Measurements from ENCODE around the gene KRT35. TPM values are rescaled to one million over a fixed set of nuclear protein-coding genes. Genes with fewer than 3 reads are reported as not detected.

KRT35 gene
- polyA plus RNA-seq, 4 donors = 0.06 TPM; not detected in 3

DNA sequence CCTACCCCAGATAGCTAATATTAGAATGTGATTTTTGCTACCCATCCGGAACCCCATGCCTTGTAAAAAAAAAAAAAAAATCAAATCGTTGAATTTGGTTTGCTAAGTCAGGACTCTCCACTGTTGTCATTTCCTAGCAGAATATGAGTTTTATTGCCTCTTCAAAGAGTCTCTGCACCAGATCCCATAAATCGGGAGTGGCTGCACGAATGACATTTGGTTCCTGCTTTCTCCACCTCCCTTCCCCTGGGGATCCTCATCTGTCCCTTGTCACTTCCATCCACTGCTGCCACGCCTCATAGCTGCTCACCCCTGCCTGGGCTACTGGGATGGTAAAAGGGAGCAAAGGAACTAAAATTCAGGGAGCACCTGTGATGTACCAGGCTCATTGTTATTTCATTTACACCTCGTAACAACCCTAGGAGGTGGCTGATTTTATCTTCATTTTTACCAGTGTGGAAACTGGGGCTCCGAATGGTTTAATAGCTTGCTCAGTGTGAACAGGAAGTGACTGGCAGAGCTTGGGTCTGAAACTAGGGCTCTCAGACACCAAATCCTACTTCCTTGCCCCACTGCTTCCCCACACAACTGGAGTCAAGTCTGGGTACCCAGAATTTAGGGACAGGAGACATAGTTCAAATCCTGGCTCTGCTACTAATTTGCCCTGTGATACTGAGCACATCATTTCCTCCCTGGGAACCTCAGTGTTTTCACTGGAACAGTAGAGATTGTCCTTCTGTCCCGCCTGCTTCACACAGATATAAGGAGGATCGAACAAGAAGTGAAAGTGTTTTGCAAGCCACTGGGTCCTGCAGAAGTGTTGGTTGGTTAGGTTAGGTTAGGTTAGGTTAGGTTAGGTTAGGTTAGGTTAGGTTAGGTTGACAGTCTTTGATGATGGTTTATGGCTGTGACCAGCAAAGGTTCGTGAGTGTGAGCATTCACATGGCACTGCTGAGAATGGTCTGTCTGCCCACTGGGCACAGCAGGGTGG, 9.3 kb upstream of the KRT35 start:
- DNase-seq (ENCODE audit: low read depth in 4 of 4, low spot score in 3 of 4) = no peak

DNA sequence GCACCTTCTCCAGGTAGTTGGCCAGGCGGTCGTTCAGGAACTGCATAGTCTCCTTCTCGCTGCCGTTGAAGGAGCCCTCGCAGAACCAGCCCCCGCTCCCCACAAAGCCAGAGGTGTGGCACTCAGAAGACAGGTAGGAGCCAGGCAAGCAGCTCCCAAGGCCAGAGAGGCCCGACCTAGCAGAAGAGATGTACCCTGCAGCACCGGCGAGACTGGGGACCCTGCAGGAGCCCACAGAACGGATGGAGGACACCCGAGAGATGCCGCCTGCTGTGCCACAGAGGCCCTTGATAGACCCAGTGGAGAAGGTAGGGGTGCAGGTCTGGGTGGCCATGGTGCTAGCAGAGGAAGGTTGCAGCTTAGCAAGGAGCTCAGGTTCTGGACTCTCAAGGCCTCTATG, 8.6 kb upstream of the KRT35 start, which contains the start of gene KRT36:
KRT36 (minus strand) TSS at position 380 of the 400 bp plus-strand sequence; CDS start at position 334, 46 bp downstream.
- DNase-seq (ENCODE audit: low read depth in 4 of 4, low spot score in 3 of 4) = no peak

DNA sequence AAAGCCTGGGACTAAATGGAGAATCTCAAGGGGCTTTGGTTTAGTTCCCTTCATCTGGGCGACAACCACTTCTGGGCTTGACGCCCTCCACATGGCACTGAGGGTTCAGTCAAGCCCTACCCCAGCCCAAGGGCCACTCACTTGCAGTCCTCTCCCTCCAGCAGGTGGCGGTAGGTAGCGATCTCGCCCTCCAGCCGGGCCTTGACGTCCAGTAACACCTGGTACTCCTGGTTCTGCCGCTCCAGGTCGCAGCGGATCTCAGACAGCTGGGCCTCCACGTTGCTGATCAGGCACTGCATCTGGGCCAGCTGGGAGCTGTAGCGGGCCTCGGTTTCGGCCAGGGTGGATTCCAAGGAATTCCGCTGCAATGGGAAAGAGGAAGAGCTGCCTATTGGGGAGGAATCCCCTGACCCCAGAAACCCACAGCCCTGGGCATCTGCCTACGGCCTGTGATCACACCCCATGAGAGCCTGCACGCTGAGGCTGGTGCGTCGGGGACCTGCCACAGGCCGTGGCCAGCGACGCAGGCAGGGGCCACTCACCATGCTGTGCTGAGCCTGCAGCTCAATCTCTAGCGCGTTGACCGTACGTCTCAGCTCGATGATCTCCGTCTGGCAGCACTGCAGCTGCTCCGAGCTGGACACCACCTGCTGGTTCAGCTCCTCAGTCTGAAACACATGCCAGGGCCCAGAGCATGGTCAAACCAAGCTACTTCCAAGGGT, 6.0 kb upstream of the KRT35 start:
- no peak for DNase-seq (ENCODE audit: low read depth in 4 of 4, low spot score in 3 of 4)

DNA sequence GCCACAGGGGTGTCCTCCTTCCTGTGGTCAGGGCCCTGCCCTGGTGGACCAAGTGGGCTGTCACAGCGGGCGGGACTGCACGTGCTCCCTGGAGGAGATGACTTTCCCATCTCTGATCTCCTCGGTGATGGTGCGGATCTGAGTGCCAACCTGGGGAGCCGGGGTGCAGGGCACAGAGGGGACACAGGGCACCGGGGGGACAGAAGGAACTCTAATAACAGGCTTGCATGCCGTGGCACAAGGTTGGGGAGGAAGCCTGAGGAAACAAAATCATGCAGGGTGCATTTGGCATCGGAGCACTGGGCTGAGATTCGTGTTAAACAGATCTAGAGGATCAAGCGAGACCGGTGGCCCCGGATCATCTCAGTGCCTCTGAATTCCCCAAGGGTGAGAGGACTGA, 5.4 kb upstream of the KRT35 start:
- no peak for DNase-seq (ENCODE audit: low read depth in 4 of 4, low spot score in 3 of 4)

DNA sequence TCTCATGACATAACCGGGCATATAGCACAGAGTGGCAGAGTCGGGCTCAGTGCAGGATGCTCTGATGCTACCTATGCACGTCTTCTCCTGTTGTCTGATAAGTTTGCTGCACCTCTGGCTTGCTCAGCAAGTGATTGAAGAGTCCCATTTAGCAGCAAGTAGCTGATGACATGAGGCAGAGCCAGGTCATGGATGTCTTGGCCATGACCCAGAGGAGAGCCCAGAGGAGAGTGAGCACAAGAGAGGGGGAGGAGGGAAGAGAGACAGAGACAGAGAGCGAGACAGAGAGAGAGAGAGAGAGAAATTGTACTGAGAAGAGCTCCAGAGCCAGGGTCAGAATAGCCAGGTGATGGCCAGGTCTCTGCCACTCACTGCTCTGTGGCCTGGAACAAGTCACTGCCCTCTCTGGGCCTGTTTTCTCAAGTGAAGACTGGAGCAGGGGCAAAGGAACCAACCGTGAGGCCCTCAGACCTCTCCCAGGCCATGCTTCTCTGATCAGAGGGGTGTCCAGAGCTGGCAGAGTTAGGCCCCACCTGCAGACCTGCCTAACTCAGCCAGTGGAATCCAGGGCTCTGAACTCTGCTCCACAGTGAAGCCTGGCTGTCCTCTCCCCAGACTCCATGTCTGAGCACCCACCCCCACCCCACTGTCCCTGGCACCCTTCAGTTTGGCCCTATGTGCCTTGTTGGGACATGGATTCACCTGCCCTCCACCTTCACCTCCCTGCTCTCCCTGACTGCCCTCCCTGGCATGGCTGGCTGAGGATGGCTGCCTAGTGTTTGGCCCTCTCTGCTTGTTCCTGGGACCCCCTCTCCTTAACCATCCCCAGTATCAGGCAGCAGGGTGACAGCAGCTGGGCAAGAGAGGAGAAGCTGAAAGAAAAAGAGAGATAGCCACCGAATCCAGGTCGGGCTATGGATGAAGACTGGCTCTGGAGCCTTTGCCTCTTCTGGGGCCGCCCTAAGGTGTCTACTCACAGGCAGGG, 4.3 kb upstream of the KRT35 start:
- no peak for DNase-seq (ENCODE audit: low read depth in 4 of 4, low spot score in 3 of 4)

DNA sequence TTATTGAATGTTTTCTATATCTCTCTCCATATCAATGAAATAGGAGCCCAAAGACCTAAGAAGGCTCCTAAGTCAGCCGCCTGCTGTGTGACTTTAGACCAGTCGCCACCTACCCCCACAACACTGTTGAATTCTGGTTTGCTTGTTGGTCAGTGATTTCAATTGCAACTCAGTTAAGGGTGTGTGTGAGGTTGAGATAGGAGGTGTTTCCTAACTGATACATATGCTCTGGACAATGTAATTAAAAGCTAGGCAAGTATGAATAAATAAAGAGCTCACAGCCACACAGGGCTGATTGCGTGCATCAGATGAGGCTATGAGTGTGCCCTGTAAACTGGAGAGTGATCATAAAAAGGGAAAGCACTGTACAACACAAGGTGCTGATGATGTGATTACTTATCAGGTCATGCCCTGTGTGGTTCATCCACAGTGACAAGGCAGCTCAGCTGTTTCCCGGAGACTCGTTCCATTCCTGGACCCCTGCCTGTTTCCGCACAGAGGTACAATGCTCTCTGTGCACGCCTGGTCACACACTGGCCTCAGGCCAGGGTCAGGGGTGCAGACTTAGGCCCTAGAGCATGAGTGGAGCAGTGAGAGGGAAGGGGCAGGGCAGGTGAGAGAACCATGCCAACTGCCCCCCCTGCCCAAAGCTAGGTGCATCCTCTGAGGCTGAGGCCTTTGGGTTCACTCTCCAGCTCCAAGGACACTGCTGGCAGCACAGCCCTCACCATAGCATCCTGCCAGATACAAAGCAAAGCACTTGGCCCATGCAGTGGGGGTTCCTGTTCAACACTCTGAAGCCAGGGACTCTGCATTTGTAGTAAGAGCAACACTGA, 3.3 kb upstream of the KRT35 start:
- no peak for DNase-seq (ENCODE audit: low read depth in 4 of 4, low spot score in 3 of 4)

DNA sequence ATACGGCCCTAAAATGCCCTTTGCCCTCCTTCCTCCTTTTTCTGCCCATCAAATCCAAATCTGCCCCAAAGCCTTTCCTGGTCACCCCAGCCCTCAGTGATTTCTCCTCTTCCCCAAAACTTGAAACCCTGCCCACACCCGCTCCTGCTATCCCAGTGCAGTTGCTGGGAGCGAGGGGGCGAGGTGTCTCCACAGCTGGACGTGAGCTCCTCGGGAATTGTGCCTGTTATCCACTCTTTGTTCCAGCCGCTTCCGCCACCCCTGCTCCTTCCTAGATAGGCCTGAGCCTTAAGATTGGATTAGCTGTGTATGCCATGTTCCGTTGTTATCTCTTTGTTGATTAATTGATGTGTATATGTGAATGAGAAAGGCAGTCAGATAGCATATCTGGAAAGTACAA, 2.6 kb upstream of the KRT35 start:
- no peak for DNase-seq (ENCODE audit: low read depth in 4 of 4, low spot score in 3 of 4)

DNA sequence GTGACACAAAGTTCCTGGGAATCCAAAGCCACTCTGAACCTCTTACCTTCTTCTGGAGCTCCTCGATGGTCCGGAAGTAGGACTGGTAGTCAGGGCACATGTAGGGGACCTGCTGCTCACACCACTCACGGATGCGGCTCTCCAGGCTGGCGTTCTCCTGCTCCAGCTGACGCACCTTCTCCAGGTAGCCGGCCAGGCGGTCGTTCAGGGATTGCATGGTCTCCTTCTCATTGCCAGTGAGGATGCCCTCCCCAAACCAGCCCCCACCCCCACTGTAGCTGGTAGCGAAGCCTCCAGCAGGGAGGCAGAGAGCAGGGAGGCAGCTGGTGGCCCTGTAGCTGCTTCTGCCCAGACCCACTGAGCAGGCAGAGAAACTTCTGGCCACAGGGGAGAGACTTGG, 370 bp downstream of the KRT35 start:
- no peak for DNase-seq (ENCODE audit: low read depth in 4 of 4, low spot score in 3 of 4)

DNA sequence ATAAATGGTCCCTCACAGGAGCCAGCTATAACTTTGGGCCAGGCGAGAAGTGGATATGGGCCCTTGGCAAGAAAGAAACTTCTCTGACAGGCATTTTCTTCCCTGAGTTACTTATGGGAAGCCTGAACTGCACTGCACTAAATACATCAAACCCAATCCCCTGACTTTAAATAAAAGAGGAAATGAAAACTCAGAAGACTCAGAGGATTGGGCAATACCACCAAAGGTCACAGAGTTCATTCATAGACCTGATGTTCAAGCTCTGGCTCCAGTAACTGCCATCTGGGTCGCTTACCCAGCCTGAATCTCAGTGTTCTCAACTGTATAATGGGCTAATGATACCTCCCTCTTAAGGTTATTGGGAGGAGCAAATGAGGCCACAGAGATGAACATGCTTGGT, 815 bp downstream of the KRT35 start:
- no peak for DNase-seq (ENCODE audit: low read depth in 4 of 4, low spot score in 3 of 4)

DNA sequence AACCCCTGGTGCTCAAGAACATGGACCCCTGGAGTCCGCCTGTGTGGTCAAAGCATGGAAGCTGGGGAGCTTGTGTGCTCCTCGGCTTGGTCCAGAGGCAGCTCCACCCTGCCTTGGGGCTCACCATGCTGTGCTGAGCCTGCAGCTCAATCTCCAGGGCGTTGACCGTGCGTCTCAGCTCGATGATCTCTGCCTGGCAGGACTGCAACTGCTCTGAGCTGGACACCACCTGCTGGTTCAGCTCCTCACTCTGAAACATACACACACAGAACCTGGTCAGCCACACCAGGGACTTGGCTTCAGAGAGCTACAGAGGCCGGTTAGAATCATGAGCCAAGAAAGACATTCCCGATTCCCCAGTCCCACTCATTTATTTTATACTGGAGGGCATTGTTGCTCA, 2.7 kb downstream of the KRT35 start:
- DNase-seq (ENCODE audit: low read depth in 4 of 4, low spot score in 3 of 4) = no peak

DNA sequence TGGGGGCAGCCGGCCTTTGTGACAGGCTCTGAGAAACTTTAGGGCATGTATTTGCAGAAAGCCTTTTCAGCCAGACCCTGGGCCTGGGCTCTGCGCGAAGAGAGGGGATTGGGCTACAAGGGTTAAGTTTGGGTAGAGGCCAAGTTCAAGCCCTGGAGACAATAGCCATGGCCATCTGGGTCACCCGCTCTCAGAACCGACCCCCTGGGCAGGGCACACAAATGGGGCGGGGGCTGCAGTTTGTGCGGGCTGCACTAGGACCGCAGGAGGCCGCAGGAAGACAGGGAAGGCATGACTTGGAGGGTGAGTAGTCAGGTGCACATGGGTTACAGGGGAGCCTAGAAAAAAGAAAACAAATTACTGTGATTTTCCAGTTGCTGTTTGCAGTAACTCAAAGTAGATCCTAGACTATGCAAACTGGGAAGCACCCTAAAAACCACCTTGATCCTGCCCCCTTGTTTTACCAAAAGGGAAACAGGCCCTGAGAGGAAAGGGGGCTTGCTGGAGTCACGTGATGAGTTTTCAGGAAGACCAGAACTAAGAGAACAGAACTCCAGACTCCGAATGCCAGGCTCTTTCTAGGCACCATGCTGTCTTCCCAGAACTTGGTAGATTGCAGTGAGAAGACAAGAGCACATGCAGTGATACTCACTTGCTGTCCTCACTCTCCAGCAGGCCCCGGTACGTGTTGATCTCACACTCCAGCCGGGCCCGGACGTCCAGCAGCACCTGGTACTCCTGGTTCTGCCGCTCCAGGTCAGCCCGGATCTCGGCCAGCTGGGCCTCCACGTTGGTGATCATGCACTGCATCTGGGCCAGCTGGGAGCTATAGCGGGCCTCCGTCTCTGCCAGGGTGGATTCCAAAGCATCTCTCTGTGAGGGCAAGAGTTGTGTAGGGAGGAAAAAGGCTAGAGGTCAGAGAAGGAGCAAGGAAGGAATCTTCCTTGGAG, 3.8 kb downstream of the KRT35 start:
- no peak for DNase-seq (ENCODE audit: low read depth in 4 of 4, low spot score in 3 of 4)

DNA sequence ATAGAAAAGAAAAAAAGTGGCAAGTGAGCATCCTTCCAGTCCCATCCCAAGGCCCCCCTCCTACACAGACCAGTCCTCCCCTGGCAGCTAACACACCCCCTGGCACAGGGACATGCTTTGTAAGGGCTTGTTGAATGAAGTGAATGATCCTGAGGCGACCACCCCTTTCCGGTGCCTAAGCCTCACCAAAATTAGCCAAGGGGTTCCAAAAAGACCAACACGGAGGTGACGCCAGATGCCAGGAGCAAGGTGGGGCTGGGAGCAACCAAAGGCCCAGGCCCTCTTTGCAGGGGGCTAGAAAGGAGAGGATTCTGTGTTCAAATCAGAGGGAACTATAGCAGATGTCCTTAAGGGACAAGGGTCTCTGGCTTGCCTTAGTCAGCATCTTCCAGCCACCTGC, 5.5 kb downstream of the KRT35 start:
- DNase-seq (ENCODE audit: low read depth in 4 of 4, low spot score in 3 of 4) = no peak

DNA sequence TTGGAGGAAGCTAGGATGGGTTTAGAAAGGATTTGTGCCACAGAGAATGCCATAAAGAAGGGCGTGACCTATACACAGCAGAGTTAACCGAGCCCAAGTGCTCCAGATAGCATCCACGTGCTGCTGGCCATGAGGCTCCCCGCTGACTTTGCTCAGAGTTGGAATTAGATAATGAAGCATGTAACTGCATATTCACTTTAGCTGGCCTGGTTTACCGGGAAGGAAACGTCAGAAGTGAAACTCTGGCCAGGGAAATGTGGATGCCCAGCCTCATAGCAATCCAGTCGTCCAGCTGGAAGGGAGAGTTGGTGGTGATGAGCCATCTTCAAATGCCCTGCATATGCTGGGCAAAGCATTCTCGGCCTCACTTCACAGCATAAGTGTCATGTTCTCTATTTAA, 6.1 kb downstream of the KRT35 start:
- no peak for DNase-seq (ENCODE audit: low read depth in 4 of 4, low spot score in 3 of 4)

DNA sequence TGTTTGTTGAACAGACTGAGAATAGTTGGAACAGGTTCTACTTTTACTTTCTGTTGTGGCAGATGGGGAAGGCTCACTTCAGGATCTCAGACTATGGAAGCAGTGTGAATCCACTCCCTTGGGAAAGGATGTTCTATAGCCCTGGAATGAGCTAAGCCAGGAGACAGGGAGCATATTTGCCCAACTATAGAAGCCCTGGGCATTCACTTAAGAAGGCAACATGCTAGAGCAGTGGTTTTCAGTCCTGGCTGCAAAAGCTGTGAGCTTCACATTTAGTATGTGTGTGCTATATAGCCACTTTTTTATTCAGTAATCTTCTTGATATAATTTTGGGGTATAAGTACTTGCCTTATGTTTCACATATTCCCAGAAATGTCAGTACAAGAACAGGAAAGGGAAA, 12.6 kb downstream of the KRT35 start:
- no peak for DNase-seq (ENCODE audit: low read depth in 4 of 4, low spot score in 3 of 4)

DNA sequence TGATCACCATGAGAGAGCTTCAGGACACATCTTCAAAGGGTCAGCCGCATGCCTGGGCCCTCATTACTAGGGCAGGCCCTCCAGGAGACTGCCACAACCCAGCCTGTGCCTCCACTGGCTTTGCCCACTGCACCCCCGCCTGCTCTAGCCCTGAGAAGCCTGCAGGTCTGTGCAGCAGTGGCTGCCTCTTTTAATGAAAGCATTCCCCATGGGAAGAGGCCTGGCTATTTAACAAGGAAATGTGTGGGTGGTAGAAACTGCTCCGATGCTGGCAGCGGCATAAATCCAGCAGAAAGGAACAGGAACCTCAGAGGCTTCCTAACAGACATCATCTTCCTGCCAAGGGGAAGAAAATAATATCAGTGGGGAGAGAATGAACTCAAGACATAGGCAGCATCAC, 13.4 kb downstream of the KRT35 start:
- DNase-seq (ENCODE audit: low read depth in 4 of 4, low spot score in 3 of 4) = no peak

DNA sequence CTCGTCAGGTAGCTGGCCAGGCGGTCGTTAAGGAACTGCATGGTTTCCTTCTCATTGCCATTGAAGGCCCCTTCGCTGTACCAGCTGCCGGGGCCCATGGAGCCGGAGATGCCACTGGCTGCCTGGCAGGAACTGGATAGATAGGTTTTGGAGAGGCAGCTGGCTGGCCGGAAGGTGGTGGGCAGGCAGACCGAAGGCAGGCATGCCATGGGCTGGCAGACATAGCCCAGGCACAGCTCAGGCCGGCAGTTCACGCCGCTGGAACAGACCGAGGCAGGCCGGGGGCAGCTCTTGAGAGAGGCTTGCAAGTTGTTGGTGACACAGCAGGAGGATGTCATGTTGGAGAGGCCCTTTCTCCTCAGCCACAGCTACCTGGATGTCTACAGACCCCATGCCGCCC, 14.0 kb downstream of the KRT35 start, which contains the start of gene KRT32:
KRT32 (minus strand) TSS at position 399 of the 400 bp plus-strand sequence; CDS start at position 338, 61 bp downstream.
- DNase-seq (ENCODE audit: low read depth in 4 of 4, low spot score in 3 of 4) = no peak

DNA sequence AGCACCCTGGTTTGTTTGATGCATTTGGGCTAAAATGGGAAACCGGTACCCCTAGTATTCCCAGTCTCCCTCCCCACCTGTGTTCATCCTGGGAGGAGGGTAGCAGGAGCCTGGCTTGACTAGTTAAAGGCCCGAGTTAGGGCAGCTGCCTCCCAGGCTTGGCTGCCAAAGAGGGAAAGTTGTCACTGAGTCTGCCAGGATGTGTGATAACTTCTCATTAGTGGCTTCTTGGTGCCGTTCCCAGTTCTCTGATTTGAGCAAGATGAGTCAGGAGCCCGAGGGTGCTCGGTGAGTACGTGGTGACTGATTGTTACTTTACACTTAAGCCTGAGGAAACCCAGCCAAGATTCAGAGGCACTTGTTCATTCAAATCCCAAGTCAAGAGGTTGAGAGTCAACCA, 16.3 kb downstream of the KRT35 start:
- DNase-seq (ENCODE audit: low read depth in 4 of 4, low spot score in 3 of 4) = no peak

DNA sequence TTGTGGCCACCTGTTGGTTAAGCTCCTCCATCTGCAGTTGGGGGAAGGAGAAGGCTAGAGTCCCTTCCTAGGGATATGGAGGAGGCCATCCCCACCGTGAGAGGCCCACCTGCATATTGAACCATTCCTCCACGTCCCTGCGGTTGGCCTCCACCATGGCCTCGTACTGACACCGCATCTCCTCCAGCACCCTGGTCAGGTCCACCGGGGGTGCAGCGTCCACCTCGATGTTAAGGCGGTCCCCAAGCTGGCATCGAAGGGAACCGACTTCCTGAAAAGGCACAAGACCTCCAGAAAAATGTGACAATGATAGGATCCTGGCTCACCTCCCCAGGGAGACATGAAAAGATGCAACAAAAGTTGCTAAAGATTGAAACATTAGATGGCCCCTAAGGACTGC, 16.8 kb downstream of the KRT35 start:
- DNase-seq (ENCODE audit: low read depth in 4 of 4, low spot score in 3 of 4) = no peak
